GM21825 (cell line): ENCODE measurements around the gene ARFGAP3.

ENCODE experiments used
- ATAC-seq: cut with Tn5 transposase; IDR thresholded peaks from one replicate; pipeline ENCODE4 v1.9.1; 2021; ENCODE audit warnings: mild to moderate bottlenecking, moderate library complexity; ENCODE audit not compliant: unreplicated experiment

Gene ARFGAP3

GRCh38 chr22:42856865-42857704, at the start of gene ARFGAP3:
Gene ARFGAP3, minus strand, starts transcription at chr22:42857273. Its CDS starts 91 bp downstream, at chr22:42857182.
- peak; percentile 72 for ATAC-seq

- no peak for ATAC-seq
Observed at GRCh38 chr22:42905702-42906183, 48.7 kb upstream of the ARFGAP3 start.

- ATAC-seq = no peak
Observed at GRCh38 chr22:42905217-42905616, 48.1 kb upstream of the ARFGAP3 start.

- ATAC-seq = no peak
Observed at GRCh38 chr22:42904050-42904449, 47.0 kb upstream of the ARFGAP3 start.

- ATAC-seq = no peak
Observed at GRCh38 chr22:42902875-42903510, 45.9 kb upstream of the ARFGAP3 start.

- ATAC-seq = no peak
Observed at GRCh38 chr22:42901790-42902508, 44.9 kb upstream of the ARFGAP3 start.

- no peak for ATAC-seq
Observed at GRCh38 chr22:42897960-42898359, 40.9 kb upstream of the ARFGAP3 start.

GRCh38 chr22:42895541-42895981, 38.5 kb upstream of the ARFGAP3 start:
- no peak for ATAC-seq

GRCh38 chr22:42895087-42895486, 38.0 kb upstream of the ARFGAP3 start:
- ATAC-seq = no peak

GRCh38 chr22:42893371-42894150, 36.5 kb upstream of the ARFGAP3 start:
- no peak for ATAC-seq

GRCh38 chr22:42892571-42893316, 35.7 kb upstream of the ARFGAP3 start:
- no peak for ATAC-seq

- no peak for ATAC-seq
Observed at GRCh38 chr22:42892156-42892555, 35.1 kb upstream of the ARFGAP3 start.

GRCh38 chr22:42891696-42892095, 34.6 kb upstream of the ARFGAP3 start:
- ATAC-seq = no peak

- ATAC-seq = no peak
Observed at GRCh38 chr22:42891008-42891407, 33.9 kb upstream of the ARFGAP3 start.

GRCh38 chr22:42889304-42889703, 32.2 kb upstream of the ARFGAP3 start:
- ATAC-seq = peak; percentile 49

- no peak for ATAC-seq
Observed at GRCh38 chr22:42887523-42888507, 30.7 kb upstream of the ARFGAP3 start.

- ATAC-seq = no peak
Observed at GRCh38 chr22:42887120-42887519, 30.0 kb upstream of the ARFGAP3 start.

GRCh38 chr22:42885446-42885845, 28.4 kb upstream of the ARFGAP3 start:
- ATAC-seq = no peak
